Measurements from ENCODE around the gene FARS2. TPM values are rescaled to one million over a fixed set of nuclear protein-coding genes. Genes with fewer than 3 reads are reported as not detected.

The FARS2 gene
- total RNA-seq, 4 donors from 2014 or later: 2.6 to 21.9 (median 15.0) TPM

DNA sequence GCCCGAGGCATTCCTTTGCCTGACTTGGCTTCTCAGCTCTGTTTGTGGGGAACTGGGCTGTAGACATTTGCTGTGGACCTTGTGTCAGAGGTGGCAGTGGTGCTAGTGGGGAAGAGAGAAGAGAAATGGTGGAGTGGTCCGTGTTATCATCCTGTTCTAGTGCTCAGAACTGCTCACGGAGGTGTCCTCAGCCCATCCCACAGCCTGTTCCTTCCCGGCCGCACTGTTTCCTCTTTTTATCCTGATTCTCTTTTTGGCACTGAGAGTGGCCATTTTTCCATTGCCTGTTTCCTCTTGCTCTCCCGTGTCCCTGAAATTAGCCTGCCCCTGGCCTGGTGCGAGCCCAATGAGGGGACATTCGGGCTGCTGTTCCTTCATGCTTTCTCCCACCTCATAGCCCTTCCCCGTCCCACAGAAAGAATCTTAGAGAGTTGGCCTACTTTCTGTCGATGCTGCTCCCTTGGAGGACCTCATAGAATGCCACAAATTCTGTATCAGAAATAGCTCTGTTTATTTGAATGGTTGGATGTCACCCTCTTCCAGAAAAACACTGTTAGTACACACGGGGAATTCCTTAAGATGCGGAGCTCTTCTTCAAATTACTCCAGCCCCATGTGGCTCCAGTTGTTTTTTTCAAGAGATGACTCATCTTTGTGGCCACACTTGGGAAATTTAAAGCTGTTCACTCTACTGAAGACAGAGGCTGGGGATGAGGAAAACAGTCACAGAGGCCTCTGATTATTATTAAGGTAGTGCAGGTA, 26.1 kb downstream of the FARS2 start:
- H3K27me3 ChIP-seq: no peaks in the 10 kb centered on the region
- no peak for DNase-seq
- peak overlapping the region in 2 of 4 donors; percentile 22 to 52 for H3K27ac ChIP-seq
- TF ChIP-seq EP300 (IDR thresholded peaks at IDR 0.05; ENCODE audit: low read depth): no peak
- no peak for TF ChIP-seq POLR2AphosphoS5 (IDR thresholded peaks at IDR 0.05)
- TF ChIP-seq POLR2A (IDR thresholded peaks at IDR 0.05): no peak
- TF ChIP-seq, protein P1, sequence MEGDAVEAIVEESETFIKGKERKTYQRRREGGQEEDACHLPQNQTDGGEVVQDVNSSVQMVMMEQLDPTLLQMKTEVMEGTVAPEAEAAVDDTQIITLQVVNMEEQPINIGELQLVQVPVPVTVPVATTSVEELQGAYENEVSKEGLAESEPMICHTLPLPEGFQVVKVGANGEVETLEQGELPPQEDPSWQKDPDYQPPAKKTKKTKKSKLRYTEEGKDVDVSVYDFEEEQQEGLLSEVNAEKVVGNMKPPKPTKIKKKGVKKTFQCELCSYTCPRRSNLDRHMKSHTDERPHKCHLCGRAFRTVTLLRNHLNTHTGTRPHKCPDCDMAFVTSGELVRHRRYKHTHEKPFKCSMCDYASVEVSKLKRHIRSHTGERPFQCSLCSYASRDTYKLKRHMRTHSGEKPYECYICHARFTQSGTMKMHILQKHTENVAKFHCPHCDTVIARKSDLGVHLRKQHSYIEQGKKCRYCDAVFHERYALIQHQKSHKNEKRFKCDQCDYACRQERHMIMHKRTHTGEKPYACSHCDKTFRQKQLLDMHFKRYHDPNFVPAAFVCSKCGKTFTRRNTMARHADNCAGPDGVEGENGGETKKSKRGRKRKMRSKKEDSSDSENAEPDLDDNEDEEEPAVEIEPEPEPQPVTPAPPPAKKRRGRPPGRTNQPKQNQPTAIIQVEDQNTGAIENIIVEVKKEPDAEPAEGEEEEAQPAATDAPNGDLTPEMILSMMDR (IDR thresholded peaks at IDR 0.05): no peak
- 57 to 73% methylated on average over 3 to 12 of the region's 12 CpGs for WGBS, 2 donors (ENCODE audit: low coverage in 1 of 2)
- peaks cover 0 to 11% (median 3%) of the 10 kb centered on the region in 4 donors for H3K4me1 ChIP-seq
- H3K4me3 ChIP-seq: no peak overlapping the region
- in situ Hi-C loops (cut with MboI; ENCODE audit: low pct_ligation_motif_present in 1 of 4, low pct_unique_long_range_greater_than_20kb in 1 of 4, low sequenced_read_pairs in 3 of 4) (no loop called here), intact Hi-C loops (cut with DNase I; ENCODE audit: low total_unique reads) (no loop called here)
- no peaks in the 10 kb centered on the region for H3K9me3 ChIP-seq
- no peaks in the 10 kb centered on the region for H3K36me3 ChIP-seq

DNA sequence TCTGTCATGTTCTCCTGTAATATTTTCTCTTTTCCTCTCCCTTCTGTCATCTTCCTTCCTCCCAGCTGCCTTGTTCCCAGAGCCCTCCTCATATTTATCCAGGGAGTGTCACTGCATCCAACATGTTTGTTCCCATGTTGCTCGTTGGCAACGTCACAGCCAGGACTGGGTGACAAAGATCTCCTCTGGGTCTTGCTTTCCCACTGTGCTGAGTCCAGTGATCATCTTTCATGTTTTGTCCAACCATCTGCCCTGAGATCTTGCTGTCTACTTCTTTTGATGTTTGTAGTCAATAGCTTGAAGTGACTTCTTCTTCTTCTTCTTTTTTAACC, 26.6 kb downstream of the FARS2 start:
- DNase-seq: no peak
- in situ Hi-C loops (cut with MboI; ENCODE audit: low pct_ligation_motif_present in 1 of 4, low pct_unique_long_range_greater_than_20kb in 1 of 4, low sequenced_read_pairs in 3 of 4) (no loop called here), intact Hi-C loops (cut with DNase I; ENCODE audit: low total_unique reads) (no loop called here)
- Histone ChIP-seq H3K4me3 (no peak overlapping the region), H3K27ac (peak overlapping the region in 1 of 4 donors; percentile 52), H3K9me3 (no peaks in the 10 kb centered on the region), H3K4me1 (peaks cover 0 to 11% (median 3%) of the 10 kb centered on the region in 4 donors), H3K36me3 (no peaks in the 10 kb centered on the region), H3K27me3 (no peaks in the 10 kb centered on the region)
- WGBS, 2 donors (ENCODE audit: low coverage in 1 of 2): 80% methylated on average over 2 of the region's 2 CpGs; no CpG with 5 or more reads in 1 of the 2 donors
- TF ChIP-seq POLR2AphosphoS5 (IDR thresholded peaks at IDR 0.05): no peak
- TF ChIP-seq, protein P1 (IDR thresholded peaks at IDR 0.05): no peak

DNA sequence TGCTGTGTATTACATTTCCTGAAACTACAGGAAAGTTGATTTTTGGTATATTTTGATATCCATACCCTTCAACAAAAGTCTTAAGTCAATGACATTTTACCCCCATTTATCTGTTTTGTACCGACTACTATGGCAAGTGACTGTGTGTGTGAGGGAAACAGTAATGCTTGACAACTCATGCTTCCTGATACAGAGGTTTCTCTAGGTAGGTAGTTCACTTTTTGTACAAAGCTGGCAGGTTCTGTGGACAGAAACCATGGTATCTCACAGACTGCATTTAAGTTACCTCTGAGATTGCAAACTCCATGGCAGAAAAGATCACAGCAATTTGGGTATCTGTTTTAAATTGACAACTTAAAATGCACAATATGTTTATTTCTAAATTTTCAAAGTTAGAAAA, 28.8 kb downstream of the FARS2 start:
- Histone ChIP-seq H3K36me3 (no peaks in the 10 kb centered on the region), H3K9me3 (no peaks in the 10 kb centered on the region), H3K27me3 (no peaks in the 10 kb centered on the region), H3K4me1 (peaks cover 3 to 11% (median 6%) of the 10 kb centered on the region in 4 donors), H3K27ac (no peak overlapping the region), H3K4me3 (no peak overlapping the region)
- intact Hi-C loops (cut with DNase I; ENCODE audit: low total_unique reads): no loop called here
- WGBS, 2 donors (ENCODE audit: low coverage in 1 of 2): 89 to 90% methylated on average over 1 of the region's 1 CpG
- in situ Hi-C loops (cut with MboI; ENCODE audit: low pct_ligation_motif_present in 1 of 4, low pct_unique_long_range_greater_than_20kb in 1 of 4, low sequenced_read_pairs in 3 of 4): no loop called here
- no peak for DNase-seq
- TF ChIP-seq, protein P1 (IDR thresholded peaks at IDR 0.05): no peak
- TF ChIP-seq POLR2A (IDR thresholded peaks at IDR 0.05) (no peak), EP300 (IDR thresholded peaks at IDR 0.05; ENCODE audit: low read depth) (no peak), POLR2AphosphoS5 (IDR thresholded peaks at IDR 0.05) (no peak)

DNA sequence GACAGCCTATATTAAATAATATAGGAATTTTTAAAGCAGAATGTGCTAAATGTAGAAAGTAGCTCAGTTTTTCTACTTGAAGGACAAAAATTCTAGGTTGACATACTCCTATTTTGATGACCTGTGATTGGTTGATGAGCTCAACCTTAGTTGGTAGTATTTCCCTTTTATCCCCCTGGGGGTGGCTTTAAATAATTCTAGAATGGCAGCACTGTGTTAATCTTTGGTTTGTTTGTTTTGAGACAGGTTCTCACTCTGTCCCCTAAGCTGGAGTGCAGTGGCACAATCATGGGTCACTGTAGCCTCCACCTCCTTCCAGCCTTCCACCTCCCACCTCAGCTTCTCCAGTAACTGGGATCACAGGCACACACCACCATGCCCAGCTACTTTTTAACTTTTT, 29.2 kb downstream of the FARS2 start:
- TF ChIP-seq EP300 (IDR thresholded peaks at IDR 0.05; ENCODE audit: low read depth) (no peak), POLR2A (IDR thresholded peaks at IDR 0.05) (no peak), POLR2AphosphoS5 (IDR thresholded peaks at IDR 0.05) (no peak)
- TF ChIP-seq, protein P1 (IDR thresholded peaks at IDR 0.05): no peak
- Histone ChIP-seq H3K9me3 (no peaks in the 10 kb centered on the region), H3K4me1 (peaks cover 3 to 15% (median 6%) of the 10 kb centered on the region in 4 donors), H3K27ac (no peak overlapping the region), H3K4me3 (no peak overlapping the region), H3K27me3 (no peaks in the 10 kb centered on the region), H3K36me3 (no peaks in the 10 kb centered on the region)
- intact Hi-C loops (cut with DNase I; ENCODE audit: low total_unique reads) (no loop called here), in situ Hi-C loops (cut with MboI; ENCODE audit: low pct_ligation_motif_present in 1 of 4, low pct_unique_long_range_greater_than_20kb in 1 of 4, low sequenced_read_pairs in 3 of 4) (no loop called here)
- DNase-seq: no peak

Data from transverse colon (tissue), 4 donors.